ENCODE data around the gene DLG3.

GRCh38 chrX:70427365-70427764, 17.3 kb upstream of the DLG3 start:
- no peak for TF ChIP-seq MXI1 (conservative IDR thresholded peaks at IDR 0.05; ENCODE audit: poor library complexity, severe bottlenecking)
- TF ChIP-seq CTCF (IDR thresholded peaks at IDR 0.05; ENCODE audit: poor library complexity, severe bottlenecking) = no peak
- no peak for TF ChIP-seq EZH2 (IDR thresholded peaks at IDR 0.05; ENCODE audit: borderline replicate concordance, insufficient read depth, low read length, poor library complexity, severe bottlenecking)
- no peak for TF ChIP-seq RAD21 (conservative IDR thresholded peaks at IDR 0.05)
- TF ChIP-seq POLR2AphosphoS5 (IDR thresholded peaks at IDR 0.05) = no peak
- no peak for TF ChIP-seq REST (IDR thresholded peaks at IDR 0.05; ENCODE audit: borderline replicate concordance)
- no peak for TF ChIP-seq TAF1 (IDR thresholded peaks at IDR 0.05; ENCODE audit: low read depth)
- TF ChIP-seq EP300 (conservative IDR thresholded peaks at IDR 0.05; ENCODE audit: poor library complexity, severe bottlenecking) = no peak

Data from neural cell (in vitro differentiated cells).